Measurements from ENCODE around the gene VPS37C. TPM values are rescaled to one million over a fixed set of nuclear protein-coding genes. Genes with fewer than 3 reads are reported as not detected.

The VPS37C gene
- total and polyA plus RNA-seq, 10 of the 15 experiments (the other 5 are each of a cell fraction or from before 2014, with no cell fraction given), result 0.39 to 16.5 (median 7.8) TPM

GRCh38 chr11:61092280-61092766 lies 68.9 kb downstream of the VPS37C start (continued):
- TF ChIP-seq, protein P1, sequence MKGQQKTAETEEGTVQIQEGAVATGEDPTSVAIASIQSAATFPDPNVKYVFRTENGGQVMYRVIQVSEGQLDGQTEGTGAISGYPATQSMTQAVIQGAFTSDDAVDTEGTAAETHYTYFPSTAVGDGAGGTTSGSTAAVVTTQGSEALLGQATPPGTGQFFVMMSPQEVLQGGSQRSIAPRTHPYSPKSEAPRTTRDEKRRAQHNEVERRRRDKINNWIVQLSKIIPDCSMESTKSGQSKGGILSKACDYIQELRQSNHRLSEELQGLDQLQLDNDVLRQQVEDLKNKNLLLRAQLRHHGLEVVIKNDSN (IDR thresholded peaks at IDR 0.05; ENCODE audit: borderline replicate concordance, extremely low read length, insufficient read depth, low read depth, low read length), result peak; percentile 7
- no peak for TF ChIP-seq RBBP5 (conservative IDR thresholded peaks at IDR 0.05)
- TF ChIP-seq TBL1XR1 (IDR thresholded peaks at IDR 0.05; ENCODE audit: low read depth, low read length), result no peak
- peak; percentile 44 for TF ChIP-seq SP1 (IDR thresholded peaks at IDR 0.05; ENCODE audit: low read depth, low read length)
- TF ChIP-seq, protein P2, sequence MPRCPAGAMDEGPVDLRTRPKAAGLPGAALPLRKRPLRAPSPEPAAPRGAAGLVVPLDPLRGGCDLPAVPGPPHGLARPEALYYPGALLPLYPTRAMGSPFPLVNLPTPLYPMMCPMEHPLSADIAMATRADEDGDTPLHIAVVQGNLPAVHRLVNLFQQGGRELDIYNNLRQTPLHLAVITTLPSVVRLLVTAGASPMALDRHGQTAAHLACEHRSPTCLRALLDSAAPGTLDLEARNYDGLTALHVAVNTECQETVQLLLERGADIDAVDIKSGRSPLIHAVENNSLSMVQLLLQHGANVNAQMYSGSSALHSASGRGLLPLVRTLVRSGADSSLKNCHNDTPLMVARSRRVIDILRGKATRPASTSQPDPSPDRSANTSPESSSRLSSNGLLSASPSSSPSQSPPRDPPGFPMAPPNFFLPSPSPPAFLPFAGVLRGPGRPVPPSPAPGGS (IDR thresholded peaks at IDR 0.05; ENCODE audit: borderline replicate concordance, insufficient read depth, low read depth, low read length, poor library complexity, severe bottlenecking), result peak; percentile 40
- TF ChIP-seq FOXK2 (IDR thresholded peaks at IDR 0.05), result no peak
- peak; percentile 38; the same call in 1 of the 2 replicates for TF ChIP-seq PAX5 (IDR thresholded peaks at IDR 0.05; ENCODE audit: borderline replicate concordance, low read depth, low read length)
- no peak for TF ChIP-seq POLR2AphosphoS2 (IDR thresholded peaks at IDR 0.05; ENCODE audit: low read depth, low read length)
- TF ChIP-seq, protein P3, sequence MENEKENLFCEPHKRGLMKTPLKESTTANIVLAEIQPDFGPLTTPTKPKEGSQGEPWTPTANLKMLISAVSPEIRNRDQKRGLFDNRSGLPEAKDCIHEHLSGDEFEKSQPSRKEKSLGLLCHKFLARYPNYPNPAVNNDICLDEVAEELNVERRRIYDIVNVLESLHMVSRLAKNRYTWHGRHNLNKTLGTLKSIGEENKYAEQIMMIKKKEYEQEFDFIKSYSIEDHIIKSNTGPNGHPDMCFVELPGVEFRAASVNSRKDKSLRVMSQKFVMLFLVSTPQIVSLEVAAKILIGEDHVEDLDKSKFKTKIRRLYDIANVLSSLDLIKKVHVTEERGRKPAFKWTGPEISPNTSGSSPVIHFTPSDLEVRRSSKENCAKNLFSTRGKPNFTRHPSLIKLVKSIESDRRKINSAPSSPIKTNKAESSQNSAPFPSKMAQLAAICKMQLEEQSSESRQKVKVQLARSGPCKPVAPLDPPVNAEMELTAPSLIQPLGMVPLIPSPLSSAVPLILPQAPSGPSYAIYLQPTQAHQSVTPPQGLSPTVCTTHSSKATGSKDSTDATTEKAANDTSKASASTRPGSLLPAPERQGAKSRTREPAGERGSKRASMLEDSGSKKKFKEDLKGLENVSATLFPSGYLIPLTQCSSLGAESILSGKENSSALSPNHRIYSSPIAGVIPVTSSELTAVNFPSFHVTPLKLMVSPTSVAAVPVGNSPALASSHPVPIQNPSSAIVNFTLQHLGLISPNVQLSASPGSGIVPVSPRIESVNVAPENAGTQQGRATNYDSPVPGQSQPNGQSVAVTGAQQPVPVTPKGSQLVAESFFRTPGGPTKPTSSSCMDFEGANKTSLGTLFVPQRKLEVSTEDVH (IDR thresholded peaks at IDR 0.05; ENCODE audit: low read depth, partially characterized antibody), result no peak
- TF ChIP-seq, protein P4, sequence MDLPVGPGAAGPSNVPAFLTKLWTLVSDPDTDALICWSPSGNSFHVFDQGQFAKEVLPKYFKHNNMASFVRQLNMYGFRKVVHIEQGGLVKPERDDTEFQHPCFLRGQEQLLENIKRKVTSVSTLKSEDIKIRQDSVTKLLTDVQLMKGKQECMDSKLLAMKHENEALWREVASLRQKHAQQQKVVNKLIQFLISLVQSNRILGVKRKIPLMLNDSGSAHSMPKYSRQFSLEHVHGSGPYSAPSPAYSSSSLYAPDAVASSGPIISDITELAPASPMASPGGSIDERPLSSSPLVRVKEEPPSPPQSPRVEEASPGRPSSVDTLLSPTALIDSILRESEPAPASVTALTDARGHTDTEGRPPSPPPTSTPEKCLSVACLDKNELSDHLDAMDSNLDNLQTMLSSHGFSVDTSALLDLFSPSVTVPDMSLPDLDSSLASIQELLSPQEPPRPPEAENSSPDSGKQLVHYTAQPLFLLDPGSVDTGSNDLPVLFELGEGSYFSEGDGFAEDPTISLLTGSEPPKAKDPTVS (IDR thresholded peaks at IDR 0.05; ENCODE audit: low read depth, low read length), result no peak
- TF ChIP-seq LARP7 (IDR thresholded peaks at IDR 0.05), result no peak
- TF ChIP-seq RELA (IDR thresholded peaks at IDR 0.05; ENCODE audit: borderline replicate concordance, partially characterized antibody), result no peak
- no peak for TF ChIP-seq SUPT20H (IDR thresholded peaks at IDR 0.05; ENCODE audit: borderline replicate concordance, control insufficient read depth, low read depth, low read length)
- no peak for TF ChIP-seq ZNF384 (IDR thresholded peaks at IDR 0.05; ENCODE audit: borderline replicate concordance, low read depth, low read length)
- TF ChIP-seq IKZF1 (conservative IDR thresholded peaks at IDR 0.05), result peak; percentile 34; the same call in 1 of the 2 replicates
- TF ChIP-seq TCF3 (IDR thresholded peaks at IDR 0.05; ENCODE audit: borderline replicate concordance, insufficient read depth, low read depth, low read length), result 0 out of 2 replicates have a peak, but pooled peaks have one; percentile 40
- peak; percentile 22; the same call in 1 of the 2 replicates for TF ChIP-seq ZNF687 (IDR thresholded peaks at IDR 0.05)
- no peak for TF ChIP-seq YBX1 (IDR thresholded peaks at IDR 0.05)

Measured in GM12878 (cell line).